ENCODE data around the gene SYNPR. TPM values are rescaled to one million over a fixed set of nuclear protein-coding genes. Genes with fewer than 3 reads are reported as not detected.

Gene SYNPR
- total RNA-seq, 4 donors from 2014 or later, result not detected

DNA sequence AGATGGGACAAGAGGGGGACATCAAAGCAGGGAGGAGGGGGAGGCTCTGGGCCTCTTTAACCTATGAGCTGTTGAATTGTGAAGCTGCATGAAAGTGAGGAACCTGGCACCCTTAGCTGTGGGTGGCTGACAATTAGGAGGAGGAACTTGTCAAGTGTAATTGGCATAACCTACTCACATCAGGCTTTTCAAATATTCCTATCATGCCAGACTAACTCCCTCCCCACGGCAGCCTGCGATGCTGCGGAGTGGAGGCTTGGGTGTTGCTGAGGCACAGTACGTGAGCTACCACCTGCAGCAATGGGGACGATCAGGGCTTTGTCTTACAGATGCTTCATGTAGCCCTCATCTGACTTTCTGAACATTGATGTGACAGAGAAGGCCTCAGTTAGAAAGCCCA is 193.7 kb downstream of the SYNPR start:
- intact Hi-C loops (cut with DNase I; ENCODE audit: low total_unique reads), result no loop called here
- TF ChIP-seq, protein P1, sequence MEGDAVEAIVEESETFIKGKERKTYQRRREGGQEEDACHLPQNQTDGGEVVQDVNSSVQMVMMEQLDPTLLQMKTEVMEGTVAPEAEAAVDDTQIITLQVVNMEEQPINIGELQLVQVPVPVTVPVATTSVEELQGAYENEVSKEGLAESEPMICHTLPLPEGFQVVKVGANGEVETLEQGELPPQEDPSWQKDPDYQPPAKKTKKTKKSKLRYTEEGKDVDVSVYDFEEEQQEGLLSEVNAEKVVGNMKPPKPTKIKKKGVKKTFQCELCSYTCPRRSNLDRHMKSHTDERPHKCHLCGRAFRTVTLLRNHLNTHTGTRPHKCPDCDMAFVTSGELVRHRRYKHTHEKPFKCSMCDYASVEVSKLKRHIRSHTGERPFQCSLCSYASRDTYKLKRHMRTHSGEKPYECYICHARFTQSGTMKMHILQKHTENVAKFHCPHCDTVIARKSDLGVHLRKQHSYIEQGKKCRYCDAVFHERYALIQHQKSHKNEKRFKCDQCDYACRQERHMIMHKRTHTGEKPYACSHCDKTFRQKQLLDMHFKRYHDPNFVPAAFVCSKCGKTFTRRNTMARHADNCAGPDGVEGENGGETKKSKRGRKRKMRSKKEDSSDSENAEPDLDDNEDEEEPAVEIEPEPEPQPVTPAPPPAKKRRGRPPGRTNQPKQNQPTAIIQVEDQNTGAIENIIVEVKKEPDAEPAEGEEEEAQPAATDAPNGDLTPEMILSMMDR (IDR thresholded peaks at IDR 0.05), result no peak
- no peak overlapping the region for H3K4me3 ChIP-seq (ENCODE audit: low read depth, poor library complexity, severe bottlenecking)
- no peak for DNase-seq (ENCODE audit: low spot score in 2 of 2)
- 74 to 89% methylated on average over 5 of the region's 5 CpGs for WGBS, 2 donors

DNA sequence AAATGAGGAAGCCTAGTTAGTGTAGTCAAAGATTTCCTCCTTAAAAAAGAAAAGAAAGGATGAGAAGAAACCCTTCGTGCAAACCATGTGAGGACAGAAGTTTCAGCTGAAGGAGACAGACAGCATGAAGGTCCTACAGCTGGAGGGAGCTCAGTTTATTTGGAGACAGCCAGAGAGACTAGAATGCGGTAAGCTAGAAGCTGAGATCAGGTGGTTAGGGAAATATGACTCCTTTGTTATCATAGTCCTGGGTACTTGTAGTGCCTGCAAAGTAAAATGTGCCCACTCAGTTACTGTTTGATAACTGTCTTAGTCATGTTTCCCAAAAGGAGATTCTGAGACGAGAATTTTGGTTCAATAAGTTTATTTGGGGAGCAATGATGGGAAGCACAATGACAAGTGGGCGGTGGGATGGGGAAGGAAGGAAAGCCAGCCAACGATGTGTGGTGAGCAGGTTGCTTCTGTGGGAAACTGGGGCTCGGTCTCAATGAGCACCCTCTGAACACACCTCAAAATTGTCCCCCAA is 195.6 kb downstream of the SYNPR start:
- intact Hi-C loops (cut with DNase I; ENCODE audit: low total_unique reads), result no loop called here
- no peak overlapping the region for H3K4me3 ChIP-seq (ENCODE audit: low read depth, poor library complexity, severe bottlenecking)
- TF ChIP-seq POLR2A (IDR thresholded peaks at IDR 0.05), result no peak
- TF ChIP-seq, protein P1 (IDR thresholded peaks at IDR 0.05), result no peak
- no peak for DNase-seq (ENCODE audit: low spot score in 2 of 2)
- WGBS, 2 donors, result 75 to 79% methylated on average over 6 of the region's 6 CpGs

DNA sequence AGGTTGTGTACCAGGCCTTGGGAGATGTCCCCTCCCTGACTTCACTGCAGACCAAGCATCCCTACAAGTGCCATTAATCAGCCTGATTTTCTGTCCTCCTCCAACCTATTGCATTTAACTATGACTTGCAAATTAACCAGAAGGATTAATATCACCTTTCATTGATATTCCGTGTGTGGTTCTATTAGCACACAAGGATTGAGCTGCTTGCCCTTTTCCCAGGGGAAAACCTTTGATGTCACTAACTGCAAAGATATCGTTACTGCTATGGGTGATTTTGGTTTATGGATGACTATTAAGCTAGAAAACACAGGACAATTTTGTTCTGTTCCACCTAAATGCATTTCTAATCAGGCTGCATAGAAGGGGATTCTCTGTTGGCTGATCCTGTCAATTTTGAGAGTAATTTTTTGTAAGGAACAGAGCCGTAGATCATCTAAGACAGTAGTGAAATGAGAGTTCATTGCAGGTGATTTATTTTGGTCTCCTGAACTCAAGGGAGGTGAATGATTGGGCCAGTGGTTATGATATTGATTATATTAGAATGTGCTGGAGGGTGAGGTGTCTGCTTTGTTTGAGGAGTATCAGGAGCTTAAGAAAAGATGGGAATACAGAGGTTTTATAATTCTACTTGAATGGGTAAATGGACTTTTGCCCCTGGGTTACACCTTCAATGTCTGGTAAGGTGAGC is 196.9 kb downstream of the SYNPR start:
- 80 to 82% methylated on average over 3 of the region's 3 CpGs for WGBS, 2 donors
- no peak for DNase-seq (ENCODE audit: low spot score in 2 of 2)
- no peak for TF ChIP-seq POLR2A (IDR thresholded peaks at IDR 0.05)
- TF ChIP-seq, protein P1 (IDR thresholded peaks at IDR 0.05), result no peak
- intact Hi-C loops (cut with DNase I; ENCODE audit: low total_unique reads), result no loop called here
- no peak overlapping the region for H3K4me3 ChIP-seq (ENCODE audit: low read depth, poor library complexity, severe bottlenecking)

DNA sequence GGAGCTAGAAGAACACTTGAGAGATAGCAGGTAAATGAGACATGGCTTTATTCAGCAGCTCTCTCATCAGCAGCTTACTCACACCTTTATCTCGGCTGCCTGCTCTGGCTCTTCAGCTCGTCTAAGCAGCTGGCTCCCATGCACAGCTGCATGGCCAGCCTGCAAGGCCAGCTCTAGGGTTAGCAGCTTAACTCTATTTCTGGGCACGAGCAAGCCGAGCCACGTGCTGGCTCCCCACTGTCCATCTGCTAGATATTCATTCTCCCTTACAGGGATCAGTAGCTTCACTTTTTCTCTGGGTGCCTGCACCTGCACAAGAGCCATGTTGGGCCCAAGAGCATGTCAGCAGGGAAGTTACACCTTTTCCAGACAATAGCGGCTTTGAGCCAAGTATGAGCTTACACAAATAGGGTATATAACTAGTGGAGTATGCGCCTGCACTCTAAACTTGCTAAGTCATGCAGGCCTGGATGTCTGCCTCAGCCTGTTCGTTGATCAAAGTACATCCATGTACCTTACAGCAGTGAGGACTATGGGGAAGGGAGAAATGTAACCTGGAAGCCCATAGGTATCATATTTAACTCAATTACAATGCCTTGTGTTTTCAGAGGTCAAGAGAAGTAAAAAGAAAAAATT is 199.5 kb downstream of the SYNPR start:
- DNase-seq (ENCODE audit: low spot score in 2 of 2), result no peak
- intact Hi-C loops (cut with DNase I; ENCODE audit: low total_unique reads), result no loop called here
- no peak overlapping the region for H3K4me3 ChIP-seq (ENCODE audit: low read depth, poor library complexity, severe bottlenecking)
- 84 to 86% methylated on average over 8 of the region's 8 CpGs for WGBS, 2 donors
- no peak for TF ChIP-seq POLR2A (IDR thresholded peaks at IDR 0.05)
- TF ChIP-seq, protein P1 (IDR thresholded peaks at IDR 0.05), result no peak

DNA sequence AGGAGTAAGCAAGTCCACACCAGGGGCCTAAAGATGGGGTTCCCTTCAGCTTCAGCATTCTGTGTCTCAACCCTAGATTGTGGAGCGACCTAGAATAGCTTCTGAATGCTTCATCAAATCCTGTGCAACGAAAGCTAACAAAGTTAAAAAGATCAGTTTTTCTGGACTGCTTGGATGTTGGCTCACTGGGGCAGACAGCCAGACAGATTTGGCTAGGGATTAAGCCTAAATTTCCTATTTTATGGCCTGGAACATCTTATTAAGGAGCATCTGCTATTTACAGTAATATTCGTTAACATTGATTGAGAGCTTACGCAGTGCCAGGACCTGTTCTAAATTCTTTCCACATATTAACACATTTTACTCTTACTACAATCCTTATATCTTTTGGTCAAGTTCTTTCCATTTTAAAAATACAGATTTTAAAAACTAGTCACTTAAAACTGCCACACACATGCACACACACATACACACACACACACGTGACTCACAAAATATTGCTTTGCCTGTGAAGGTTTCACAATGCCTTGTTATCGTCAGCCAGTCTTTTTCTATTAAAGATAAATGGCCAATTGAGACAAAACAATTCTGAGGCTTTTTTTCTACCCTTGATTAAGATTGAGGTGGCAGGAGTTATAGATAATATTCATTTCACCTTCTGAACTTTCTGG is 201.0 kb downstream of the SYNPR start:
- TF ChIP-seq POLR2A (IDR thresholded peaks at IDR 0.05), result no peak
- TF ChIP-seq, protein P1 (IDR thresholded peaks at IDR 0.05), result no peak
- intact Hi-C loops (cut with DNase I; ENCODE audit: low total_unique reads), result no loop called here
- DNase-seq (ENCODE audit: low spot score in 2 of 2), result no peak
- 47 to 52% methylated on average over 6 of the region's 6 CpGs for WGBS, 2 donors
- H3K4me3 ChIP-seq (ENCODE audit: low read depth, poor library complexity, severe bottlenecking), result no peak overlapping the region

Data from lower leg skin (tissue), 4 donors.